A549 (cell line): ENCODE data around the gene NADK. TPM values are rescaled to one million over a fixed set of nuclear protein-coding genes. Genes with fewer than 3 reads are reported as not detected.

Experiments
- ATAC-seq, 2 experiments: fragments of 200-7000 bp in 1 of 2; fragments of >200 bp in 1 of 2; cut with Nextera tagmentation in 1 of 2; cut with Tn5 transposase in 1 of 2; 3 replicates each; pipeline versions ENCODE4 v1.8.0 to v1.9.1; 2018 to 2020; ENCODE audit warnings: mild to moderate bottlenecking in 1 of 2, moderate library complexity in 1 of 2
- CTCF ChIA-PET: fragments of 300-600 bp; sonication (Branson Sonifier 250); formaldehyde crosslinking; extraction: SDS; loops from one replicate; lab custom pipeline; 2021; ENCODE audit warnings: antibody characterized with exemption, inconsistent platforms; lab: Yijun Ruan, JAX
- POLR2A ChIA-PET: fragments of 350-600 bp; formaldehyde crosslinking; extraction: SDS; loops from one replicate; lab custom pipeline; 2021; ENCODE audit warnings: antibody characterized with exemption, inconsistent platforms; lab: Yijun Ruan, JAX
- DNase-seq, 2 experiments: peaks; one replicate each; pipeline versions ENCODE4 v3.0.0 to v3.0.0-alpha.2; 2011 to 2016; ENCODE audit warnings: low read depth in 1 of 2, low spot score in 1 of 2
- FAIRE-seq: peaks from 2 replicates; lab custom pipeline; 2011; peaks lifted over from hg19 to GRCh38; lab: Jason Lieb, UNC
- H3K27ac ChIP-seq, 2 experiments: fragments of >200 bp; sonication (Bioruptor Twin); formaldehyde crosslinking; 3 replicates each; pipeline ENCODE4 v1.5.1; 2016 to 2017
- H3K4me1 ChIP-seq: fragments of >200 bp; sonication (Bioruptor Twin); formaldehyde crosslinking; 3 replicates; pipeline ENCODE4 v1.6.1; 2016
- H3K4me2 ChIP-seq: fragments of >200 bp; sonication (Bioruptor Twin); formaldehyde crosslinking; 3 replicates; pipeline ENCODE4 v1.6.1; 2016
- H3K4me3 ChIP-seq: fragments of >200 bp; sonication (Bioruptor Twin); formaldehyde crosslinking; 3 replicates; pipeline ENCODE4 v1.5.1; 2016
- H3K9me3 ChIP-seq: fragments of >200 bp; sonication (Bioruptor Twin); formaldehyde crosslinking; 3 replicates; pipeline ENCODE4 v1.6.1; 2016
- CEBPB ChIP-seq, 2 experiments: fragments of >200 bp in 1 of 2; sonication (Bioruptor Twin) in 1 of 2; formaldehyde crosslinking in 1 of 2; IDR thresholded peaks; 2 replicates each; pipeline ENCODE4 v1.6.1; 2012 to 2016
- CTCF ChIP-seq: fragments of >200 bp; sonication (Bioruptor Twin); formaldehyde crosslinking; IDR thresholded peaks from 3 replicates; pipeline ENCODE4 v1.5.1; 2016
- EHMT2 ChIP-seq: fragments of 200-600 bp; sonication (generic); IDR thresholded peaks from 2 replicates; pipeline ENCODE4 v1.6.1; 2016; ENCODE audit warnings: antibody characterized with exemption, low read depth, mild to moderate bottlenecking, moderate library complexity
- EP300 ChIP-seq, 2 experiments: fragments of >200 bp; sonication (Bioruptor Twin); formaldehyde crosslinking; IDR thresholded peaks; 2 replicates in 1 of 2; 3 replicates in 1 of 2; pipeline ENCODE4 v1.6.1; 2016 to 2017
- FOSB ChIP-seq: fragments of 250-450 bp; sonication (Bioruptor Pico); IDR thresholded peaks from 2 replicates; pipeline ENCODE4 v1.5.0; 2020; ENCODE audit warnings: mild to moderate bottlenecking, moderate library complexity
- HMGXB4 ChIP-seq: fragments of 250-450 bp; sonication (Bioruptor Pico); IDR thresholded peaks from 2 replicates; pipeline ENCODE4 v1.5.0; 2021; ENCODE audit warnings: mild to moderate bottlenecking, moderate library complexity, borderline replicate concordance
- HOXB13 ChIP-seq: fragments of 250-450 bp; sonication (Bioruptor Pico); IDR thresholded peaks from 2 replicates; pipeline ENCODE4 v1.5.0; 2020; ENCODE audit warnings: low read depth, mild to moderate bottlenecking, moderate library complexity
- KDM5A ChIP-seq: fragments of 200-600 bp; sonication (generic); IDR thresholded peaks from 2 replicates; pipeline ENCODE4 v1.6.1; 2016; ENCODE audit warnings: antibody characterized with exemption, mild to moderate bottlenecking
- MAFK ChIP-seq: fragments of 450-650 bp; IDR thresholded peaks from 2 replicates; pipeline ENCODE4 v1.6.1; 2014; ENCODE audit not compliant: partially characterized antibody
- MAX ChIP-seq: IDR thresholded peaks from 2 replicates; pipeline ENCODE4 v1.6.1; 2012
- MAZ ChIP-seq: fragments of 150-350 bp; IDR thresholded peaks from 2 replicates; pipeline ENCODE4 v1.6.1; 2014; ENCODE audit warnings: antibody characterized with exemption, low read depth, low read length, borderline replicate concordance
- NFE2L2 ChIP-seq: fragments of 150-350 bp; conservative IDR thresholded peaks from 2 replicates; pipeline ENCODE4 v1.6.1; 2014; ENCODE audit warnings: low read length
- TP53 ChIP-seq: fragments of 250-450 bp; sonication (Bioruptor Pico); IDR thresholded peaks from 2 replicates; pipeline ENCODE4 v1.5.0; 2021; ENCODE audit warnings: mild to moderate bottlenecking, moderate library complexity
- WGBS: methylation state at CpG from one replicate; pipeline ENCODE4 v1.1.6; 2017; ENCODE audit errors: missing lambda C conversion rate; 5-methylcytosine and 5-hydroxymethylcytosine counted together
- polyA plus RNA-seq, 4 experiments: library from polyadenylated mRNA; depleted of rRNA in 3 of 4; stranded (reverse); fragments of >200 nt; fragmentation: RNase III in 1 of 4; extraction: RNeasy Plus Mini Kit Qiagen cat#74134 plus additional on column Dnase treatment in 1 of 4; gene quantifications; 2 replicates in 3 of 4; 3 replicates in 1 of 4; pipeline ENCODE4 v1.2.3, GENCODE V29; 2011 to 2017
- TF ChIP-seq, protein P1 (sequence below): fragments of >200 bp; sonication (Bioruptor Twin); formaldehyde crosslinking; IDR thresholded peaks from 3 replicates; pipeline ENCODE4 v1.6.1; 2016

Gene NADK
- polyA plus RNA-seq, 2 of the 4 experiments (the other 2 are of a cell fraction): 35.8 to 38.4 TPM

DNA sequence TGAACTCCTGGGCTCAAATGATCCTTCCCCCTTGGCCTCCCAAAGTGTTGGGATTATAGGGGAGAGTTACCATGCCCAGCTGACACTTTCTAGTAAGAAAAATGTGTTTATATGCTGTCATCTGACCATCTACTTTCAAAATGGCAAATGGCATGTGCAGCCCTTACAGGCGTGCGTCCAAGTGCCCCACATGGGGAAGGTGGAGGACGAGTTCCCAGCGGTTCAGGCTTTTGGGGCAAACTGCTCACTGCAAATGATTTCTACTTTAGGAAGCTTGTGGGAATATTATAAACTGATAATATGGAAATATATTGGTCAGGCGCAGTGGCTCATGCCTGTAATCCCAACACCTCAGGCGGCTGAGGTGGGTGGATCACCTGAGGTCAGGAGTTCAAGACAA is 41.5 kb upstream of the NADK start:
- POLR2A ChIA-PET: no interaction called here
- Histone ChIP-seq H3K9me3 (no peaks in the 10 kb centered on the region), H3K4me3 (no peak overlapping the region), H3K27ac (no peak overlapping the region), H3K4me2 (no peak overlapping the region), H3K4me1 (peaks cover 8% of the 10 kb centered on the region; the same call in 2 of the 3 replicates)
- TF ChIP-seq MAX: no peak
- CTCF ChIA-PET: interaction anchor here (0.8 kb wide), 1 partner anchor 86 kb away, joined by 3 read pairs; no protein-coding TSS in a partner anchor
- WGBS: 94% methylated on average over 6 of the region's 6 CpGs
- no peak for ATAC-seq
- no peak for FAIRE-seq
- no peak for DNase-seq

GRCh38 chr1:1817221-1817620 is 39.0 kb upstream of the NADK start:
- WGBS: 77% methylated on average over 3 of the region's 3 CpGs
- H3K4me3 ChIP-seq: no peak overlapping the region
- no peak overlapping the region for H3K4me2 ChIP-seq
- peak; percentile 55 for TF ChIP-seq NFE2L2
- TF ChIP-seq EHMT2: no peak
- peak; percentile 94 for TF ChIP-seq MAFK
- ChIA-PET CTCF (no interaction called here), POLR2A (no interaction called here)
- no peaks in the 10 kb centered on the region for H3K9me3 ChIP-seq
- peak overlapping the region; percentile 21 to 57; a peak in 2 of 6 replicates for H3K27ac ChIP-seq
- ATAC-seq: no peak
- no peak for DNase-seq
- no peak for FAIRE-seq
- H3K4me1 ChIP-seq: peaks cover 8% of the 10 kb centered on the region; the same call in 2 of the 3 replicates

DNA sequence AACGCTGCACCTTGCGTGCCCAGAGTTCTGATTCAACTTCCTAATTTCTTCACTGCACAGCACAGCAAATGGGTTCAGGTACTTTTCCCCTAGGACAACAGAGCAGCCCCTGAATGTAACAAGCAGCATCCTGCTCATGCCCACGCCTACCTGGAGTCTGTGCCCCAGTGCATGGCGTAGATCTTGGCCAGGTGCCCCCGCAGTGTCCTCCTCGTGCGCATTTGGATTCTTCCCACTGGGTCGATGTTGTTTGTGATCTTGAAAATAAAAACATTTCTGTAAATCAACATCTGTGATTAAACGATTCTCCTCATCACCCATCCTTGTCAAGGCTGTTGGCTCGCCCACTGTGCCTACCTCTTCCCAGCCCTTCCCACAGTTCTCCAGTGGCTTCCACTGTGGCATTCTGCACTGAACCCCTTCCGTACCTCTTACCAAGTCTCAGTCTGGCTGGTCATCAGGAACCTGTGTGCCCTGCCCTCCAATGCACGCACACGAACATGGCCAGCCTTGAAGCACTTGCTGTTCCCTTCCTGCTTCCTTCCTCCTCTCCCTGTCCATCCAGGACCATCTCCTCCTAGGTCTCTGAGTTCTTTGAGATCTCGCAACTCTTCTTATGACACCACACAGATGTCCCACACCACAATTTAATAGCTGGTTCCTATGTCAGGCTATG is 37.5 kb upstream of the NADK start:
- WGBS: 92% methylated on average over 14 of the region's 14 CpGs
- H3K4me3 ChIP-seq: no peak overlapping the region
- no peak for FAIRE-seq
- POLR2A ChIA-PET: no interaction called here
- TF ChIP-seq CEBPB (IDR thresholded peaks at IDR 0.05) (no peak), TP53 (CRISPR knock-in tag) (no peak), KDM5A (no peak), MAZ (no peak), FOSB (CRISPR knock-in tag) (no peak), EP300 (IDR thresholded peaks at IDR 0.05) (no peak), CTCF (no peak), HOXB13 (no peak), HMGXB4 (CRISPR knock-in tag) (no peak)
- TF ChIP-seq, protein P1, sequence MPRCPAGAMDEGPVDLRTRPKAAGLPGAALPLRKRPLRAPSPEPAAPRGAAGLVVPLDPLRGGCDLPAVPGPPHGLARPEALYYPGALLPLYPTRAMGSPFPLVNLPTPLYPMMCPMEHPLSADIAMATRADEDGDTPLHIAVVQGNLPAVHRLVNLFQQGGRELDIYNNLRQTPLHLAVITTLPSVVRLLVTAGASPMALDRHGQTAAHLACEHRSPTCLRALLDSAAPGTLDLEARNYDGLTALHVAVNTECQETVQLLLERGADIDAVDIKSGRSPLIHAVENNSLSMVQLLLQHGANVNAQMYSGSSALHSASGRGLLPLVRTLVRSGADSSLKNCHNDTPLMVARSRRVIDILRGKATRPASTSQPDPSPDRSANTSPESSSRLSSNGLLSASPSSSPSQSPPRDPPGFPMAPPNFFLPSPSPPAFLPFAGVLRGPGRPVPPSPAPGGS: no peak
- H3K4me1 ChIP-seq: peaks cover 8% of the 10 kb centered on the region; the same call in 2 of the 3 replicates
- no peak overlapping the region for H3K27ac ChIP-seq
- CTCF ChIA-PET: no interaction called here
- no peaks in the 10 kb centered on the region for H3K9me3 ChIP-seq
- no peak overlapping the region for H3K4me2 ChIP-seq
- no peak for DNase-seq
- ATAC-seq: 0 out of 6 replicates have a peak, but pooled peaks of 1 of the 2 experiments have one; percentile 28
